Cardiac ventricle fibroblast (primary cell): ENCODE results near the gene USP17L29. TPM values are rescaled to one million over a fixed set of nuclear protein-coding genes. Genes with fewer than 3 reads are reported as not detected.

Experiments
- total RNA-seq: library from RNA; depleted of rRNA; stranded (reverse); fragments of >200 nt; gene quantifications from 2 replicates; pipeline ENCODE4 v1.2.3, GENCODE V29; 2015

The USP17L29 gene, protein sequence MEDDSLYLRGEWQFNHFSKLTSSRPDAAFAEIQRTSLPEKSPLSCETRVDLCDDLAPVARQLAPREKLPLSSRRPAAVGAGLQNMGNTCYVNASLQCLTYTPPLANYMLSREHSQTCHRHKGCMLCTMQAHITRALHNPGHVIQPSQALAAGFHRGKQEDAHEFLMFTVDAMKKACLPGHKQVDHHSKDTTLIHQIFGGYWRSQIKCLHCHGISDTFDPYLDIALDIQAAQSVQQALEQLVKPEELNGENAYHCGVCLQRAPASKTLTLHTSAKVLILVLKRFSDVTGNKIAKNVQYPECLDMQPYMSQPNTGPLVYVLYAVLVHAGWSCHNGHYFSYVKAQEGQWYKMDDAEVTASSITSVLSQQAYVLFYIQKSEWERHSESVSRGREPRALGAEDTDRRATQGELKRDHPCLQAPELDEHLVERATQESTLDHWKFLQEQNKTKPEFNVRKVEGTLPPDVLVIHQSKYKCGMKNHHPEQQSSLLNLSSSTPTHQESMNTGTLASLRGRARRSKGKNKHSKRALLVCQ
- not detected in 2 replicates for total RNA-seq

DNA sequence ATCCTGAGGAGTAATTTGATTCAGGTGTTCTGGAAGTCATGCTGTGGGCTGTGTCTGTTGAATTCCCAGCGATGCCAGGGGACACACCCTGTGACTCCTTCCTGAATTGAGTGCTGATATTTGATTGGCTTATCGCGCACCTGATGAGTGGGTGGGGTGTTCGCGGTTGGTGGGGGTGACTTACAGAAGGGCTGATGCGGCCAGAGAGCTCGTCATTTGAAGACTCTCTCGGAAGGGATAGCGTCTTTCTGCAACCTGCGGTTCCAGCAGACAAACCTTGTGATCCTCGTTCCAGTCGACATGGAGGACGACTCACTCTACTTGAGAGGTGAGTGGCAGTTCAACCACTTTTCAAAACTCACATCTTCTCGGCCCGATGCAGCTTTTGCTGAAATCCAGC, at the start of gene USP17L29:
Gene USP17L29, plus strand, starts transcription at position 301 of the 400 bp plus-strand sequence. Its CDS starts 0 bp downstream, at position 301.

DNA sequence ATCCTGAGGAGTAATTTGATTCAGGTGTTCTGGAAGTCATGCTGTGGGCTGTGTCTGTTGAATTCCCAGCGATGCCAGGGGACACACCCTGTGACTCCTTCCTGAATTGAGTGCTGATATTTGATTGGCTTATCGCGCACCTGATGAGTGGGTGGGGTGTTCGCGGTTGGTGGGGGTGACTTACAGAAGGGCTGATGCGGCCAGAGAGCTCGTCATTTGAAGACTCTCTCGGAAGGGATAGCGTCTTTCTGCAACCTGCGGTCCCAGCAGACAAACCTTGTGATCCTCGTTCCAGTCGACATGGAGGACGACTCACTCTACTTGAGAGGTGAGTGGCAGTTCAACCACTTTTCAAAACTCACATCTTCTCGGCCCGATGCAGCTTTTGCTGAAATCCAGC, 28.6 kb upstream of the USP17L29 start, which contains the start of gene USP17L24:
Gene USP17L24, plus strand, starts transcription at position 301 of the 400 bp plus-strand sequence. Its CDS starts 0 bp downstream, at position 301.

DNA sequence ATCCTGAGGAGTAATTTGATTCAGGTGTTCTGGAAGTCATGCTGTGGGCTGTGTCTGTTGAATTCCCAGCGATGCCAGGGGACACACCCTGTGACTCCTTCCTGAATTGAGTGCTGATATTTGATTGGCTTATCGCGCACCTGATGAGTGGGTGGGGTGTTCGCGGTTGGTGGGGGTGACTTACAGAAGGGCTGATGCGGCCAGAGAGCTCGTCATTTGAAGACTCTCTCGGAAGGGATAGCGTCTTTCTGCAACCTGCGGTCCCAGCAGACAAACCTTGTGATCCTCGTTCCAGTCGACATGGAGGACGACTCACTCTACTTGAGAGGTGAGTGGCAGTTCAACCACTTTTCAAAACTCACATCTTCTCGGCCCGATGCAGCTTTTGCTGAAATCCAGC, 23.8 kb upstream of the USP17L29 start, which contains the start of gene USP17L25:
Gene USP17L25, plus strand, starts transcription at position 301 of the 400 bp plus-strand sequence. Its CDS starts 0 bp downstream, at position 301.

DNA sequence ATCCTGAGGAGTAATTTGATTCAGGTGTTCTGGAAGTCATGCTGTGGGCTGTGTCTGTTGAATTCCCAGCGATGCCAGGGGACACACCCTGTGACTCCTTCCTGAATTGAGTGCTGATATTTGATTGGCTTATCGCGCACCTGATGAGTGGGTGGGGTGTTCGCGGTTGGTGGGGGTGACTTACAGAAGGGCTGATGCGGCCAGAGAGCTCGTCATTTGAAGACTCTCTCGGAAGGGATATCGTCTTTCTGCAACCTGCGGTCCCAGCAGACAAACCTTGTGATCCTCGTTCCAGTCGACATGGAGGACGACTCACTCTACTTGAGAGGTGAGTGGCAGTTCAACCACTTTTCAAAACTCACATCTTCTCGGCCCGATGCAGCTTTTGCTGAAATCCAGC, 19.1 kb upstream of the USP17L29 start, which contains the start of gene USP17L26:
Gene USP17L26, plus strand, starts transcription at position 301 of the 400 bp plus-strand sequence. Its CDS starts 0 bp downstream, at position 301.

DNA sequence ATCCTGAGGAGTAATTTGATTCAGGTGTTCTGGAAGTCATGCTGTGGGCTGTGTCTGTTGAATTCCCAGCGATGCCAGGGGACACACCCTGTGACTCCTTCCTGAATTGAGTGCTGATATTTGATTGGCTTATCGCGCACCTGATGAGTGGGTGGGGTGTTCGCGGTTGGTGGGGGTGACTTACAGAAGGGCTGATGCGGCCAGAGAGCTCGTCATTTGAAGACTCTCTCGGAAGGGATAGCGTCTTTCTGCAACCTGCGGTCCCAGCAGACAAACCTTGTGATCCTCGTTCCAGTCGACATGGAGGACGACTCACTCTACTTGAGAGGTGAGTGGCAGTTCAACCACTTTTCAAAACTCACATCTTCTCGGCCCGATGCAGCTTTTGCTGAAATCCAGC, 14.3 kb upstream of the USP17L29 start, which contains the start of gene USP17L5:
Gene USP17L5, plus strand, starts transcription at position 301 of the 400 bp plus-strand sequence. Its CDS starts 0 bp downstream, at position 301.

DNA sequence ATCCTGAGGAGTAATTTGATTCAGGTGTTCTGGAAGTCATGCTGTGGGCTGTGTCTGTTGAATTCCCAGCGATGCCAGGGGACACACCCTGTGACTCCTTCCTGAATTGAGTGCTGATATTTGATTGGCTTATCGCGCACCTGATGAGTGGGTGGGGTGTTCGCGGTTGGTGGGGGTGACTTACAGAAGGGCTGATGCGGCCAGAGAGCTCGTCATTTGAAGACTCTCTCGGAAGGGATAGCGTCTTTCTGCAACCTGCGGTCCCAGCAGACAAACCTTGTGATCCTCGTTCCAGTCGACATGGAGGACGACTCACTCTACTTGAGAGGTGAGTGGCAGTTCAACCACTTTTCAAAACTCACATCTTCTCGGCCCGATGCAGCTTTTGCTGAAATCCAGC, 9.6 kb upstream of the USP17L29 start, which contains the start of gene USP17L27:
Gene USP17L27, plus strand, starts transcription at position 301 of the 400 bp plus-strand sequence. Its CDS starts 0 bp downstream, at position 301.

DNA sequence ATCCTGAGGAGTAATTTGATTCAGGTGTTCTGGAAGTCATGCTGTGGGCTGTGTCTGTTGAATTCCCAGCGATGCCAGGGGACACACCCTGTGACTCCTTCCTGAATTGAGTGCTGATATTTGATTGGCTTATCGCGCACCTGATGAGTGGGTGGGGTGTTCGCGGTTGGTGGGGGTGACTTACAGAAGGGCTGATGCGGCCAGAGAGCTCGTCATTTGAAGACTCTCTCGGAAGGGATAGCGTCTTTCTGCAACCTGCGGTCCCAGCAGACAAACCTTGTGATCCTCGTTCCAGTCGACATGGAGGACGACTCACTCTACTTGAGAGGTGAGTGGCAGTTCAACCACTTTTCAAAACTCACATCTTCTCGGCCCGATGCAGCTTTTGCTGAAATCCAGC, 4.8 kb upstream of the USP17L29 start, which contains the start of gene USP17L28:
Gene USP17L28, plus strand, starts transcription at position 301 of the 400 bp plus-strand sequence. Its CDS starts 0 bp downstream, at position 301.

DNA sequence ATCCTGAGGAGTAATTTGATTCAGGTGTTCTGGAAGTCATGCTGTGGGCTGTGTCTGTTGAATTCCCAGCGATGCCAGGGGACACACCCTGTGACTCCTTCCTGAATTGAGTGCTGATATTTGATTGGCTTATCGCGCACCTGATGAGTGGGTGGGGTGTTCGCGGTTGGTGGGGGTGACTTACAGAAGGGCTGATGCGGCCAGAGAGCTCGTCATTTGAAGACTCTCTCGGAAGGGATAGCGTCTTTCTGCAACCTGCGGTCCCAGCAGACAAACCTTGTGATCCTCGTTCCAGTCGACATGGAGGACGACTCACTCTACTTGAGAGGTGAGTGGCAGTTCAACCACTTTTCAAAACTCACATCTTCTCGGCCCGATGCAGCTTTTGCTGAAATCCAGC, 9.4 kb downstream of the USP17L29 start, which contains the start of gene USP17L30:
Gene USP17L30, plus strand, starts transcription at position 301 of the 400 bp plus-strand sequence. Its CDS starts 0 bp downstream, at position 301.

Other genes starting within 250 kb of the USP17L29 start
- gene FAM90A26, start 183.2 kb upstream of the USP17L29 start, total RNA-seq = not detected in 2 replicates
- gene USP17L10, start 143.0 kb upstream of the USP17L29 start, total RNA-seq = not detected in 2 replicates
- gene USP17L11, start 138.2 kb upstream of the USP17L29 start, total RNA-seq = not detected in 2 replicates
- not detected in 2 replicates for gene USP17L12, start 133.5 kb upstream of the USP17L29 start, total RNA-seq
- not detected in 2 replicates for gene USP17L13, start 128.7 kb upstream of the USP17L29 start, total RNA-seq
- not detected in 2 replicates for gene USP17L15, start 119.3 kb upstream of the USP17L29 start, total RNA-seq
- gene USP17L17, start 109.8 kb upstream of the USP17L29 start, total RNA-seq = not detected in 2 replicates
- not detected in 2 replicates for gene USP17L18, start 105.0 kb upstream of the USP17L29 start, total RNA-seq
- not detected in 2 replicates for gene USP17L19, start 100.3 kb upstream of the USP17L29 start, total RNA-seq
- not detected in 2 replicates for gene USP17L20, start 95.5 kb upstream of the USP17L29 start, total RNA-seq
- gene USP17L21, start 90.8 kb upstream of the USP17L29 start, total RNA-seq = not detected in 2 replicates
- not detected in 2 replicates for gene USP17L22, start 86.0 kb upstream of the USP17L29 start, total RNA-seq
- gene USP17L24, start 28.5 kb upstream of the USP17L29 start, total RNA-seq = not detected in 2 replicates
- not detected in 2 replicates for gene USP17L25, start 23.7 kb upstream of the USP17L29 start, total RNA-seq
- gene USP17L26, start 19.0 kb upstream of the USP17L29 start, total RNA-seq = not detected in 2 replicates
- not detected in 2 replicates for gene USP17L5, start 14.2 kb upstream of the USP17L29 start, total RNA-seq
- not detected in 2 replicates for gene USP17L27, start 9.5 kb upstream of the USP17L29 start, total RNA-seq
- not detected in 2 replicates for gene USP17L28, start 4.7 kb upstream of the USP17L29 start, total RNA-seq
- not detected in 2 replicates for gene USP17L30, start 9.5 kb downstream of the USP17L29 start, total RNA-seq
- gene DEFB131A, start 90.8 kb downstream of the USP17L29 start, total RNA-seq = not detected in 2 replicates